Measurements from ENCODE around the gene ARGLU1. TPM values are rescaled to one million over a fixed set of nuclear protein-coding genes. Genes with fewer than 3 reads are reported as not detected.
A peak's percentile ranks its signal among the peaks of the same experiment; 100 is the strongest.

ARGLU1 gene
- polyA plus RNA-seq, 1 experiment = 80.3 TPM

DNA sequence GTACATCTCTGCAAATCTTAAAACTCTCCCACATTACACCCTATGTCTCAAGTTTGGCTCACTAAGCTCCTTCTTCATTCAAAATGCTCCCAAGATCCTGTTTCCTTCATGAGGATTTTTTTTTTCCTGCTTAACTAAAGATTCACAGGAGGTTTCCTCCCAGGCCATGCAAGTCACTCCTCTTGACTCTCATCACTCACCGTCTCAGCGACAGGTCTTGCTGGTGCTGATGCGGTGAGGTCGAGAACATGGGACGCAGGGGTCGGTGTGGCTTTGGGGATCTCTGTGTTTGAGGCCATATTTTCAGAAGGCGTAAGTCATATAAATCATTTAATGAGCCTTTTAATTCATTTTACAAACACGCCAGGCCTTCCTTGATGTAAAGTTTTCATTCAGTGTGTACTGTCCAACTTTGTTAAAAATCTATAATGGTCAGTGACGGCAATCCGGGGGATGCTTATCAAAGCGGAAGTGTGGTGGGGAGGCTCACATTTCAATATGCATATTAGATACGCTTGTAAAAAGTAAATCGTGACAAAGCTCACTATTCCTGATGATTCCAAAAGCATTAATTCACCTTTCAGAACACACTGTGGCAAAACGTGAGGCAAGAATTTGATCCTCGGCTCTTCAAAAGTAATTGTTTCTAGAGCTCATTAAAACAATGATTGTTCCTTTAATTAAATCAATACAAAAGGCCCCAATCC, 52.9 kb downstream of the ARGLU1 start:
- H3K9me3 ChIP-seq (ENCODE audit: control insufficient read depth, insufficient read depth, low read length) = no peaks in the 10 kb centered on the region
- no peak overlapping the region for H3K4me3 ChIP-seq (ENCODE audit: low read depth, low read length)
- no peaks in the 10 kb centered on the region for H3K27me3 ChIP-seq (ENCODE audit: control insufficient read depth, insufficient read depth, low read length)
- TF ChIP-seq, protein P1, sequence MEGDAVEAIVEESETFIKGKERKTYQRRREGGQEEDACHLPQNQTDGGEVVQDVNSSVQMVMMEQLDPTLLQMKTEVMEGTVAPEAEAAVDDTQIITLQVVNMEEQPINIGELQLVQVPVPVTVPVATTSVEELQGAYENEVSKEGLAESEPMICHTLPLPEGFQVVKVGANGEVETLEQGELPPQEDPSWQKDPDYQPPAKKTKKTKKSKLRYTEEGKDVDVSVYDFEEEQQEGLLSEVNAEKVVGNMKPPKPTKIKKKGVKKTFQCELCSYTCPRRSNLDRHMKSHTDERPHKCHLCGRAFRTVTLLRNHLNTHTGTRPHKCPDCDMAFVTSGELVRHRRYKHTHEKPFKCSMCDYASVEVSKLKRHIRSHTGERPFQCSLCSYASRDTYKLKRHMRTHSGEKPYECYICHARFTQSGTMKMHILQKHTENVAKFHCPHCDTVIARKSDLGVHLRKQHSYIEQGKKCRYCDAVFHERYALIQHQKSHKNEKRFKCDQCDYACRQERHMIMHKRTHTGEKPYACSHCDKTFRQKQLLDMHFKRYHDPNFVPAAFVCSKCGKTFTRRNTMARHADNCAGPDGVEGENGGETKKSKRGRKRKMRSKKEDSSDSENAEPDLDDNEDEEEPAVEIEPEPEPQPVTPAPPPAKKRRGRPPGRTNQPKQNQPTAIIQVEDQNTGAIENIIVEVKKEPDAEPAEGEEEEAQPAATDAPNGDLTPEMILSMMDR (IDR thresholded peaks at IDR 0.05; ENCODE audit: low read depth, low read length) = no peak
- POLR2A ChIA-PET = no interaction called here
- no peak overlapping the region for H3K27ac ChIP-seq (ENCODE audit: low read depth, low read length)
- no peak for DNase-seq (ENCODE audit: low read depth, low spot score)
- CTCF ChIA-PET = interaction anchor here (0.5 kb wide), 2 partner anchors 932 to 1742 kb away, joined by 3 to 6 read pairs; no protein-coding TSS in a partner anchor

DNA sequence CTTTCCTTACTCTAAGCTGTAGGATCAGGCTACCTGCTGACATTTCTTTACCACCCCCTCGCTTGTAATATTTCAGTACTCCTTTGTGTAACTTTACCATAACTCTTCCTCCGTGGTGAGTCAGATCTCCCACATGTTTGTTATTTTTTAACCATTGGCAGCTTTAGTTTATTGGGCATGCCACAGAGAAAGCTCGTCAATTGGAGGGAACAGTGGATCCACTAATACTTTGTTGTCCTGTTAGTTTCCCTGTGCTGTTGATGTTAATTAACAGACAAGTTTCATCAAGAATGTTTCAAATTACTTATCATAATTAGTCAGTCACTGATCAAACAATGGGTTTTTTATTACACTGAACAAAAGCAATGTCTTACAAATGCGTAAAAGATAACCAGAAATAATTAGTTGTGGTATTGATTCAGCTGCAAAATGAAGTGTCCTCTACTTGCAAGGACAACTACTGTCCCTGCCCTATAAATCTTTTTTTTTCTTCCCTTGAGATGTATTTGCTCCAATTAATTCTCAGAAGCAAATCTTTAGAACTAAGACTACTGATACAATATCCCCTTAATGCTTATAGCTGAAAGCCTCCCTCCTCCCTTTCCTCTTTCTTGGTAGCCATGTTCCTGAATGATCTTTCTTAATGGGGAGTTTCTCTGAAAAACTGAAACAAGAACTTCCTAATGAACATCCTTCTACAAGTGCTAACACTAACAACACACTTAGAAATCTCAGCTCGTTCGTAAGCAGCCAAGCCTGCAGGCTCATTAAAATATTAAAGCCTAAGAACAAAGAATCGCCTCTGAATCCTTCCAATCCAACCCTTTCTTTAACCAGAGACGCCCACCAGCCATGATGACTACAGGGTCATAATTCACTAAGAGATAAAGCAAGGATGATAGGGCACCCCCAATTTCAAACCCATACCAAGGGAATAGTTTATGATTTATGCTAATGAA, 54.6 kb downstream of the ARGLU1 start:
- CTCF ChIA-PET = interaction anchor here (0.6 kb wide), 1 partner anchor 584 kb away, joined by 4 read pairs; no protein-coding TSS in a partner anchor
- TF ChIP-seq, protein P1 (IDR thresholded peaks at IDR 0.05; ENCODE audit: low read depth, low read length) = no peak

DNA sequence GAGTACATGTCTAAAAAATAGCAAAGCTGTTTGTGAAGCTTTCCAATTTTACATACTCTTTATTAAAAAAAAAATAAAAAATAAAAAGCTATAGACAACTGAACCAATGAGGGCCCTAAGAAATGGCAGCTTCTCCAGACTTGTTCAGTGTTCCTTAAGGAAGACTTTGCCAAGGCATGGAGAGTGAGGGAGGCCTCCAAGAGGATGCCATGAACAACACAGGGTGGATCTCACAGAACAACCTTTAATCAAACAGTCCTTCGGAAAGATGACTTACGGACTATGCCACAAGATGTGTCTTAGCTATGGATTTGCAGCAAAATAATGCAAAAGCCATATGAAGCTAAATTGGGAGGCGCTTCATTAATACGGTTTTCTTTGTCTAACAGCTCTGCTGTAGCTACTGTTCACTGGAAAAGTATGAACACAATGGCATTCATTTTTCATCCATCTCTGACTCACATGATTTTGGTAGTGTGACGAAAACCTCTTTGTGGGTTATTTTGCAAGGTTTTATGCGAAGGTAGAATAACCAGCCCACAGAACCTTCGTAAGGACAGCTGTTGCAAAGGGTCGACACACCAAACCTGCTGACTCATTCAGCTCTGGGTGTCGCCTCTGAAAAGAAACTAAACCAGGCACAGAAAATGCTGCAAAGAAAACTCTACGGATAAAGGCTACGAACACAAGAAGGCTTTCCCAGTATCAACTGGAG, 60.2 kb downstream of the ARGLU1 start:
- Histone ChIP-seq H3K4me3 (ENCODE audit: low read depth, low read length) (peak overlapping the region; percentile 1; the same call in 1 of the 2 replicates), H3K27ac (ENCODE audit: low read depth, low read length) (peak overlapping the region; percentile 60), H3K27me3 (ENCODE audit: control insufficient read depth, insufficient read depth, low read length) (no peaks in the 10 kb centered on the region), H3K9me3 (ENCODE audit: control insufficient read depth, insufficient read depth, low read length) (no peaks in the 10 kb centered on the region)
- TF ChIP-seq, protein P1 (IDR thresholded peaks at IDR 0.05; ENCODE audit: low read depth, low read length) = no peak
- POLR2A ChIA-PET = interaction anchor here (1.1 to 1.3 kb wide), 2 partner anchors 351 to 354 kb away, joined by 4 read pairs; no protein-coding TSS in a partner anchor
- peak; percentile 76 for DNase-seq (ENCODE audit: low read depth, low spot score)
- CTCF ChIA-PET = interaction anchor here (0.6 kb wide), 1 partner anchor 1097 kb away, joined by 3 read pairs; no protein-coding TSS in a partner anchor

More for the DNA sequence above, 54.6 kb downstream of the ARGLU1 start:
- Histone ChIP-seq H3K4me3 (ENCODE audit: low read depth, low read length) (no peak overlapping the region), H3K9me3 (ENCODE audit: control insufficient read depth, insufficient read depth, low read length) (no peaks in the 10 kb centered on the region), H3K27ac (ENCODE audit: low read depth, low read length) (no peak overlapping the region), H3K27me3 (ENCODE audit: control insufficient read depth, insufficient read depth, low read length) (no peaks in the 10 kb centered on the region)
- no peak for DNase-seq (ENCODE audit: low read depth, low spot score)
- POLR2A ChIA-PET = no interaction called here

DNA sequence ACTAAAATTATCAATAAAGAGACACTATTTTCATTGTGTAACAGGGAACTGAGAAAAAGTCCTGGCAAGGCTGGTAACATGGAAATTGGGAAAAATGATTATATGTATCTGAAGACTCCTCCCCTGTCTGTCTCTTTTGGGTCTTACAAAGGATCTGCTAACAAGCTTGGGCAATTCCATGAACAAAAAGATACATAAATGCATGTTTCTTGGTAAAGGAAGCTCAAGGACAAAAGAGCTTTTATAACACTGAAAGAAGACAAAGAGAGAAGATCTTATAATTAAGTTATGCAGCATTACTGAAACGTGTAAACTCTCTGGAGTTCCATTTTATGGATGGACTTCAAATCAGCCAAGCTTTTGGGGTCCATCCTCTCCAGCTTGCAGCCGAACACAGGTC, 61.7 kb downstream of the ARGLU1 start:
- DNase-seq (ENCODE audit: low read depth, low spot score) = no peak
- ChIA-PET POLR2A (no interaction called here), CTCF (no interaction called here)
- Histone ChIP-seq H3K27ac (ENCODE audit: low read depth, low read length) (no peak overlapping the region), H3K9me3 (ENCODE audit: control insufficient read depth, insufficient read depth, low read length) (no peaks in the 10 kb centered on the region), H3K27me3 (ENCODE audit: control insufficient read depth, insufficient read depth, low read length) (no peaks in the 10 kb centered on the region), H3K4me3 (ENCODE audit: low read depth, low read length) (no peak overlapping the region)
- TF ChIP-seq, protein P1 (IDR thresholded peaks at IDR 0.05; ENCODE audit: low read depth, low read length) = no peak

All from AG04450 (cell line).